Astrocyte (in vitro differentiated cells and primary cell): Measurements from ENCODE around the gene NEDD9. TPM values are rescaled to one million over a fixed set of nuclear protein-coding genes. Genes with fewer than 3 reads are reported as not detected.
A peak's percentile ranks its signal among the peaks of the same experiment; 100 is the strongest.

Source experiments
- DNase-seq: peaks from one replicate; pipeline ENCODE4 v3.0.0-alpha.2; 2010; ENCODE audit warnings: low read depth
- FAIRE-seq: peaks from 2 replicates; lab custom pipeline; 2011; peaks lifted over from hg19 to GRCh38; lab: Jason Lieb, UNC
- H2AFZ ChIP-seq: 2 replicates; pipeline ENCODE4 v1.6.0; 2012; ENCODE audit warnings: low read depth, low read length, inconsistent platforms
- H3K27ac ChIP-seq: 2 replicates; pipeline ENCODE4 v1.5.1; 2011; ENCODE audit warnings: low read depth, low read length, inconsistent platforms
- H3K27me3 ChIP-seq: 2 replicates; pipeline ENCODE4 v1.6.0; 2011; ENCODE audit warnings: low read length, inconsistent platforms; ENCODE audit not compliant: insufficient read depth
- H3K36me3 ChIP-seq: 2 replicates; pipeline ENCODE4 v1.5.1; 2011; ENCODE audit warnings: low read length, inconsistent platforms; ENCODE audit not compliant: insufficient read depth
- H3K4me1 ChIP-seq: 2 replicates; pipeline ENCODE4 v1.5.1; 2011; ENCODE audit warnings: low read length, inconsistent platforms; ENCODE audit not compliant: insufficient read depth
- H3K4me2 ChIP-seq: 2 replicates; pipeline ENCODE4 v1.6.0; 2012; ENCODE audit warnings: low read length, inconsistent platforms
- H3K4me3 ChIP-seq: 2 replicates; pipeline ENCODE4 v1.5.1; 2011; ENCODE audit warnings: low read depth, mild to moderate bottlenecking, low read length, inconsistent platforms; ENCODE audit not compliant: insufficient read depth
- H3K79me2 ChIP-seq: 2 replicates; pipeline ENCODE4 v1.6.0; 2012; ENCODE audit warnings: mild to moderate bottlenecking, low read length, inconsistent platforms; ENCODE audit not compliant: insufficient read depth
- H3K9ac ChIP-seq: 2 replicates; pipeline ENCODE4 v1.6.0; 2012; ENCODE audit warnings: mild to moderate bottlenecking, low read length, inconsistent platforms
- H3K9me3 ChIP-seq: 2 replicates; pipeline ENCODE4 v1.5.1; 2012; ENCODE audit warnings: low read depth, mild to moderate bottlenecking, low read length, inconsistent platforms; ENCODE audit not compliant: insufficient read depth
- H4K20me1 ChIP-seq: 2 replicates; pipeline ENCODE4 v1.6.0; 2012; ENCODE audit warnings: low read length, inconsistent platforms; ENCODE audit not compliant: insufficient read depth
- H3K27ac Mint-ChIP-seq: one replicate; pipeline ENCODE4 v1.8.0; 2021; ENCODE audit warnings: mild to moderate bottlenecking, mixed read lengths; ENCODE audit not compliant: unreplicated experiment
- H3K27me3 Mint-ChIP-seq: one replicate; pipeline ENCODE4 v1.8.0; 2021; ENCODE audit warnings: low read depth, mixed read lengths; ENCODE audit not compliant: unreplicated experiment
- H3K36me3 Mint-ChIP-seq: one replicate; pipeline ENCODE4 v1.8.0; 2021; ENCODE audit warnings: low read depth, mixed read lengths; ENCODE audit not compliant: unreplicated experiment
- H3K4me1 Mint-ChIP-seq: one replicate; pipeline ENCODE4 v1.8.0; 2021; ENCODE audit warnings: low read depth, mixed read lengths; ENCODE audit not compliant: unreplicated experiment
- H3K4me3 Mint-ChIP-seq: one replicate; pipeline ENCODE4 v1.8.0; 2021; ENCODE audit warnings: mild to moderate bottlenecking, moderate library complexity, mixed read lengths; ENCODE audit not compliant: unreplicated experiment
- H3K9me3 Mint-ChIP-seq: one replicate; pipeline ENCODE4 v1.8.0; 2021; ENCODE audit warnings: mild to moderate bottlenecking, mixed read lengths; ENCODE audit not compliant: unreplicated experiment
- EZH2 ChIP-seq: IDR thresholded peaks from 2 replicates; pipeline ENCODE4 v1.6.1; 2012; ENCODE audit warnings: mild to moderate bottlenecking, low read length, inconsistent platforms; ENCODE audit not compliant: insufficient read depth
- total RNA-seq: library from RNA; stranded (reverse); gene quantifications from 2 replicates; pipeline ENCODE4 v1.2.1, GENCODE V29; 2021
- TF ChIP-seq, protein P1 (sequence below): IDR thresholded peaks from 2 replicates; pipeline ENCODE4 v1.5.1; 2011; ENCODE audit warnings: low read depth, mild to moderate bottlenecking, inconsistent platforms, low read length, moderate library complexity; ENCODE audit not compliant: insufficient read depth

Gene NEDD9
- total RNA-seq, 1 donor from 2014 or later = 39.6 TPM

DNA sequence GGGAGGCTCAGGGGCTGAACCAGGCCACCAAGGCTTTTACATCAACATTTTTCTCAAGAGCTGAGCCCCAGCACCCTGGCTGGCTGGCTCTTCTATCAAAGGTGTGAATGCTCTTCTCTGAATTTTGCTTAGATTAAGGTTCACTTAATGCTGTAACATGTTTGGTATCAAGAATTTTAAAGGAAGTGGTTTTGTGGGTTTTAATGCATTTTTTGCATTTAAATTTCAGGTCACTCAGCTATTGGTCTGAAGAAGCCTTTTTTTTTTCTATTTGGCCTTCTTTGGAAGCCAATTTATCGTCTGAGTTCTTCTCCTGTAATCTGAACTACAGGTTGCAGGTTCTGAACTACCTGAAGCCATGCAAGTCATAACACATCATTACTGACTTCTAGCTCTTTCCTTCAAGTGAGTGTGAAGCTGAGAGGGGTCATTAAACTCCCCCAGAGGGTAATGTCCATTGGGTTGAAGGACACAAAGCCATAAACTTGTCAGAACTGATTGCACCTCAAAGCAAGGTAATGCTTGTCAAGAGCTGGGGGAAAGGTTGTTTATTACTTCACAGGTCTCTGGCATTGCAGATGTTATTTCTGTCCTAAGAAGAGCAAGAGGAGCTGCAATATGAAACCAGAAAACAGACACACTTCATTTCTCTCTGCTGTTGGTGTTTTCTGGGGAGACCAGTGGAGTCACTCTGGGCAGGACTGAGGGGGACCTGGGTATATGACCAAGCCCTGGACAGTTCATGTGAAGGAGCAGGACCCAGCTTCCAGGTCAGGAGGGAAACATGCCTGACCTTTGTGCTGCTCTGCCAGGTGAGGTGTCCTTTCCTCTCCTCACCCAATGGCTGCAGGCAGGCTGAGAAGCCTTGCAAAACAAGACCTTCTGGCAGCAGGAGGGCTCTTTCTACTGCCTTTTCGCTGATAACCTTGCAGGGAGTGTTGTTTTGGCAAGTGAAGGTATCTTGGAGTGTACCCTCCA, 26.1 kb upstream of the NEDD9 start:
- no peak overlapping the region for H3K27ac ChIP-seq
- peaks cover 22% of the 10 kb centered on the region for H3K4me1 ChIP-seq
- H3K4me2 ChIP-seq = peak overlapping the region; percentile 5
- H3K79me2 ChIP-seq = no peaks in the 10 kb centered on the region
- Mint-ChIP-seq H3K36me3 (no peaks in the 10 kb centered on the region), H3K4me1 (peaks cover 23% of the 10 kb centered on the region), H3K27ac (no peak overlapping the region), H3K27me3 (peaks cover 3% of the 10 kb centered on the region), H3K9me3 (peaks cover 2% of the 10 kb centered on the region), H3K4me3 (no peak overlapping the region)
- FAIRE-seq (no peak), DNase-seq (peak; percentile 62)
- no peak overlapping the region for H3K9ac ChIP-seq
- H3K4me3 ChIP-seq = no peak overlapping the region
- H4K20me1 ChIP-seq = no peaks in the 10 kb centered on the region
- no peaks in the 10 kb centered on the region for H3K36me3 ChIP-seq
- no peak for TF ChIP-seq EZH2
- TF ChIP-seq, protein P1, sequence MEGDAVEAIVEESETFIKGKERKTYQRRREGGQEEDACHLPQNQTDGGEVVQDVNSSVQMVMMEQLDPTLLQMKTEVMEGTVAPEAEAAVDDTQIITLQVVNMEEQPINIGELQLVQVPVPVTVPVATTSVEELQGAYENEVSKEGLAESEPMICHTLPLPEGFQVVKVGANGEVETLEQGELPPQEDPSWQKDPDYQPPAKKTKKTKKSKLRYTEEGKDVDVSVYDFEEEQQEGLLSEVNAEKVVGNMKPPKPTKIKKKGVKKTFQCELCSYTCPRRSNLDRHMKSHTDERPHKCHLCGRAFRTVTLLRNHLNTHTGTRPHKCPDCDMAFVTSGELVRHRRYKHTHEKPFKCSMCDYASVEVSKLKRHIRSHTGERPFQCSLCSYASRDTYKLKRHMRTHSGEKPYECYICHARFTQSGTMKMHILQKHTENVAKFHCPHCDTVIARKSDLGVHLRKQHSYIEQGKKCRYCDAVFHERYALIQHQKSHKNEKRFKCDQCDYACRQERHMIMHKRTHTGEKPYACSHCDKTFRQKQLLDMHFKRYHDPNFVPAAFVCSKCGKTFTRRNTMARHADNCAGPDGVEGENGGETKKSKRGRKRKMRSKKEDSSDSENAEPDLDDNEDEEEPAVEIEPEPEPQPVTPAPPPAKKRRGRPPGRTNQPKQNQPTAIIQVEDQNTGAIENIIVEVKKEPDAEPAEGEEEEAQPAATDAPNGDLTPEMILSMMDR = no peak
- H2AFZ ChIP-seq = no peak overlapping the region
- H3K9me3 ChIP-seq = no peaks in the 10 kb centered on the region
- H3K27me3 ChIP-seq = no peaks in the 10 kb centered on the region

DNA sequence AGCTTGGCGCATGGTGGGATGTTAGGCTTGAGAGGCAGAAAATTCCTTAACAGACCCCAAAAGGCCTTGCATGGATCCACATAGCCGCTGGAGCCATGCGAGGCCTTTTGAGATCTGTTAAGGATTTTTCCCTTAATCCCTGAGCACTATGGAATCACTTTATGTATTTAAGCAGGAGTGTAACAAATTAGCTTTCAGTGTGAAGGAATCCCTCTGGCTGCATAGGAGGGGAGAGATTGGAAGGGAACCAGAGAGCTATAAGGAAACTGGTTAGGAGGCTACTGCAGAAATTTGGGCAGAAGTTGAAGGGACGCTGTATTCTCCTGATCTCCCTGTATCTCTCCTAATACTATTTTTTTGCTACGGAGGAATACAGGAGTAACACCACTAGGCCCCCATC, 23.1 kb upstream of the NEDD9 start:
- Histone ChIP-seq H3K4me1 (peaks cover 21% of the 10 kb centered on the region), H3K4me3 (no peak overlapping the region), H4K20me1 (no peaks in the 10 kb centered on the region), H3K27ac (no peak overlapping the region), H3K27me3 (no peaks in the 10 kb centered on the region), H3K36me3 (no peaks in the 10 kb centered on the region), H2AFZ (no peak overlapping the region), H3K79me2 (no peaks in the 10 kb centered on the region), H3K9ac (no peak overlapping the region), H3K4me2 (no peak overlapping the region), H3K9me3 (no peaks in the 10 kb centered on the region)
- Mint-ChIP-seq H3K4me1 (peaks cover 27% of the 10 kb centered on the region), H3K4me3 (no peak overlapping the region), H3K27me3 (peaks cover 3% of the 10 kb centered on the region), H3K9me3 (peaks cover 2% of the 10 kb centered on the region), H3K27ac (no peak overlapping the region), H3K36me3 (no peaks in the 10 kb centered on the region)
- DNase-seq (no peak), FAIRE-seq (no peak)
- TF ChIP-seq, protein P1 = no peak
- TF ChIP-seq EZH2 = no peak

DNA sequence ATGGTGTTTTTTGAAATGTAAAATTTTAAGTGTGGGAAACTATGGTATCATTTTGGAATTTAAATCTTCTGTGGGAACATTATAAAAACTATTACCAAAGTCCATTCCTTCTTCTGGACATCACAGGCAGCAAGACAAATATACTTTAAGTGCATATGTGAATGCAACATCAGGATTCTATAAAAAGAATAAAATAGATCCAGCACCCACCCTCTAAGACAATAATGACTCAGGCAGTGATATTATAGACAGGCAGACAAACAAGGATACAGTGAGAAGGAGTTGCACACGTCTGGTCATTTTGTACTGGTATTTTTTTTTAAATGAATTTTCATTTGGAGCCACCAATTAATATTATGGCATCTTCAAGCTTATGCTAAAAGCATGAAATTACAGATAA, 21.1 kb upstream of the NEDD9 start:
- Mint-ChIP-seq H3K4me3 (no peak overlapping the region), H3K36me3 (no peaks in the 10 kb centered on the region), H3K27me3 (peaks cover 3% of the 10 kb centered on the region), H3K27ac (no peak overlapping the region), H3K4me1 (peaks cover 28% of the 10 kb centered on the region), H3K9me3 (peaks cover 4% of the 10 kb centered on the region)
- H3K4me2 ChIP-seq = peak overlapping the region; percentile 8
- peaks cover 2% of the 10 kb centered on the region for H3K9me3 ChIP-seq
- H3K27me3 ChIP-seq = no peaks in the 10 kb centered on the region
- H4K20me1 ChIP-seq = no peaks in the 10 kb centered on the region
- H3K36me3 ChIP-seq = no peaks in the 10 kb centered on the region
- peaks cover 18% of the 10 kb centered on the region for H3K4me1 ChIP-seq
- H3K79me2 ChIP-seq = no peaks in the 10 kb centered on the region
- H3K9ac ChIP-seq = no peak overlapping the region
- FAIRE-seq = no peak
- H2AFZ ChIP-seq = no peak overlapping the region
- no peak overlapping the region for H3K27ac ChIP-seq
- no peak for TF ChIP-seq EZH2
- TF ChIP-seq, protein P1 = no peak
- no peak for DNase-seq
- no peak overlapping the region for H3K4me3 ChIP-seq
